ENCODE results near the gene HNRNPH1. TPM values are rescaled to one million over a fixed set of nuclear protein-coding genes. Genes with fewer than 3 reads are reported as not detected.
A peak's percentile ranks its signal among the peaks of the same experiment; 100 is the strongest.

Gene HNRNPH1
- total RNA-seq, 2 donors from 2014 or later, result 335 to 732 TPM

DNA sequence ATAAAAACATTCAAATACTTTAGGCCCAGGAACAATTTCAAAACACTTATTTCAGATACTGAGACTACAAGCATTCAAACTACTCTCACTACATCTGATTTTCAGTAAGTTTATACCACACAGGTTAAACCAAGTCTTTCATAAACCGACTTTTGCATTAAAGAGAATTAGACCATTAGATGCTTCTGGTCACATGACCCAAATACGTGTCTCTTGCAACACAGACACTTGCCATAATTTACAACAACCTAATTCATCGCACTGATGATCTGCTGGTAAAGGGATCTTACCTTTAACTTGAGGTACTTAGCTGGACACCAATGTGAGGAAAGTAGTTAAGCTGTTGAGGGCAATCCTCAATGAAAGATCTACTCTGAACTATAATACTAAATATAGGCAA, 3.2 kb downstream of the HNRNPH1 start:
- TF ChIP-seq POLR2A (IDR thresholded peaks at IDR 0.05), result no peak
- no peak for TF ChIP-seq CTCF (IDR thresholded peaks at IDR 0.05)
- ATAC-seq (no peak), DNase-seq (no peak)
- intact Hi-C loops (cut with DNase I), result no loop called here
- Histone ChIP-seq H3K27ac (peak overlapping the region in 2 of 4 donors; percentile 34 to 98), H3K36me3 (replicated peaks in 1 of 2; ENCODE audit: insufficient read depth in 1 of 2, low read depth in 2 of 2) (peaks cover 17 to 33% of the 10 kb centered on the region in 2 donors), H3K4me1 (peaks cover 64% of the 10 kb centered on the region), H3K9me3 (no peaks in the 10 kb centered on the region), H3K4me3 (no peak overlapping the region), H3K27me3 (no peaks in the 10 kb centered on the region)
- 0 to 2% methylated on average over 3 of the region's 3 CpGs for WGBS, 2 donors

DNA sequence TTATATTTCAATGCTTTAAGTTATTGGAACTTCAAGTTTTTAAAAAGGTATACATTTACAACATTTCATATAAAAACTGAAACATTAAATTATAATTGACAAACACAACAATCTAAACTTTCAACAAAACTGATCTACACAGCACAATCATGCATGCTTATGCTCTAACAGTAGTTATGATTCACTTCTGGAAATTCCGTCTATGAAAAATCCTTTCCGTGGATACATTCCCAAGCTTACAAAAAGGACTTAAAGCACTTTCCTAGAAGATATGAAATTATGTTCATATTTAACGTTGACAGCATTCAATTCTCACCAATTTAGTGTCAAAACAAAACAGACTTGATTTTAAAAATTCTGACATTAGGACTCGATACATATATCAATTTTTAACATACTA, 3.7 kb downstream of the HNRNPH1 start:
- DNase-seq (no peak), ATAC-seq (no peak)
- Histone ChIP-seq H3K36me3 (replicated peaks in 1 of 2; ENCODE audit: insufficient read depth in 1 of 2, low read depth in 2 of 2) (peaks cover 22 to 38% of the 10 kb centered on the region in 2 donors), H3K27ac (no peak overlapping the region), H3K27me3 (no peaks in the 10 kb centered on the region), H3K9me3 (no peaks in the 10 kb centered on the region), H3K4me1 (peaks cover 60% of the 10 kb centered on the region), H3K4me3 (no peak overlapping the region)
- intact Hi-C loops (cut with DNase I), result no loop called here
- TF ChIP-seq CTCF (IDR thresholded peaks at IDR 0.05) (no peak), POLR2A (IDR thresholded peaks at IDR 0.05) (no peak)
- WGBS, 2 donors, result 1 to 13% methylated on average over 4 of the region's 4 CpGs

DNA sequence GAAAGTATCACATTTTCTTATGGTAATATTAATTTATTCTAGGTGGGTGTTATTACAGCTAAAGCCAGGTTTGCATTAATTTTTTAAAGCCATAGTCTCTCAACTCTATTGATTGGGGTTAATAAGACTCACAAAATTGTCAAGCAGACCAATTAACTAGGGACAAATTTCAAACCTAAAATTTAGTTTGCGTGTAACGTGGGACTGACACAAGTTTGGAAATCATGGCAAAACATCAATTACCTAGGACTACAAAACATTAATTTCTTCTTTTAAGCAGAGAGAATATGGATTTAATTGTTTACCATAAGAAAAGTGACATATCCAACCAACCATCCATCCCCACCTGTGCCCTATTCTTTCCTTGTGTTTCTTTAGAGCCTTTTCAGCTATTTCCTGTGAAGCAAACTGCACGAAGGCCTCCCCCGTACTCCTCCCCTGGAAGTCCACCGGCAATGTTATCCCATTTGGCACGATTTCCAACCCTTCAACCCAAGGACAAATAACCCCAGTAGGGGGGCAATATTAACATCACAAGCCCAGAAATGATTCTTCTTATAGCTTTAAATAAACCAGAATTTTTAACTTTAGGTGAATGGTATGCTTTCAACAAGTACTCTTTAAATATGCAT, 4.4 kb downstream of the HNRNPH1 start:
- H3K27ac ChIP-seq, result peak overlapping the region in 1 of 4 donors; percentile 19
- no peaks in the 10 kb centered on the region for H3K9me3 ChIP-seq
- no peak for TF ChIP-seq POLR2A (IDR thresholded peaks at IDR 0.05)
- no peak for TF ChIP-seq CTCF (IDR thresholded peaks at IDR 0.05)
- H3K27me3 ChIP-seq, result no peaks in the 10 kb centered on the region
- ATAC-seq (no peak), DNase-seq (no peak)
- H3K36me3 ChIP-seq (replicated peaks in 1 of 2; ENCODE audit: insufficient read depth in 1 of 2, low read depth in 2 of 2), result peaks cover 29 to 40% of the 10 kb centered on the region in 2 donors
- WGBS, 2 donors, result 8 to 10% methylated on average over 6 of the region's 6 CpGs
- intact Hi-C loops (cut with DNase I), result no loop called here
- H3K4me3 ChIP-seq, result no peak overlapping the region
- H3K4me1 ChIP-seq, result peaks cover 53% of the 10 kb centered on the region

DNA sequence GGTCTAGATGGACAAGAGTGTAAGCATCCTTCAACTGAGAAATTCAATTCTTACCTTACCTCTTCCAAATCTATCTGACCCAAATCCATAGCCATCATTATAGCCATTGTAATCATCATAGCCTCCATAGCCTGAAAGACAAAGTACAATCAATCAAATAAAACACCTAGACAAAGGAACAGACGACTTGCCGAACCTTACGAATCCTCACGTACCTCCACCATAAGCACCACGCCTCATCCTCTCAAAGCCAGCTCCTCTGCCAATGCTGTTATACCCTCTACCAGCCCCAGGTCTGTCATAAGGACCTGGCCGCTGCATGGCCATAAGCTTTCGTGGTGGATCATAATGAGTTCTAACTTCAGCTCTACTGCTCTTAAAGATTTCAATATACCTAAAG, 5.5 kb downstream of the HNRNPH1 start:
- Histone ChIP-seq H3K4me3 (no peak overlapping the region), H3K36me3 (replicated peaks in 1 of 2; ENCODE audit: insufficient read depth in 1 of 2, low read depth in 2 of 2) (peaks cover 40 to 50% of the 10 kb centered on the region in 2 donors), H3K27me3 (no peaks in the 10 kb centered on the region), H3K9me3 (no peaks in the 10 kb centered on the region), H3K27ac (peak overlapping the region in 1 of 4 donors; percentile 40), H3K4me1 (peaks cover 53% of the 10 kb centered on the region)
- ATAC-seq (no peak), DNase-seq (no peak)
- 49 to 73% methylated on average over 7 of the region's 7 CpGs for WGBS, 2 donors
- intact Hi-C loops (cut with DNase I), result no loop called here
- TF ChIP-seq CTCF (IDR thresholded peaks at IDR 0.05) (no peak), POLR2A (IDR thresholded peaks at IDR 0.05) (no peak)

- H3K27me3 ChIP-seq, result no peaks in the 10 kb centered on the region
- ATAC-seq (no peak), DNase-seq (no peak)
- TF ChIP-seq CTCF (IDR thresholded peaks at IDR 0.05) (no peak), POLR2A (IDR thresholded peaks at IDR 0.05) (no peak)
- H3K36me3 ChIP-seq (replicated peaks in 1 of 2; ENCODE audit: insufficient read depth in 1 of 2, low read depth in 2 of 2), result peaks cover 45 to 51% of the 10 kb centered on the region in 2 donors
- intact Hi-C loops (cut with DNase I), result no loop called here
- H3K9me3 ChIP-seq, result no peaks in the 10 kb centered on the region
- H3K4me3 ChIP-seq, result no peak overlapping the region
- H3K4me1 ChIP-seq, result peaks cover 43% of the 10 kb centered on the region
- peak overlapping the region in 1 of 4 donors; percentile 10 for H3K27ac ChIP-seq
- WGBS, 2 donors, result 69 to 76% methylated on average over 9 of the region's 9 CpGs
These were observed 7.4 kb downstream of the HNRNPH1 start for GRCh38 chr5:179616002-179616594.
